SW480 (cell line): ENCODE data around the gene PAM.

Source experiments
- DNase-seq: peaks from one replicate; pipeline ENCODE4 v3.0.0-alpha.2; 2016; ENCODE audit warnings: low spot score

The PAM gene

DNA sequence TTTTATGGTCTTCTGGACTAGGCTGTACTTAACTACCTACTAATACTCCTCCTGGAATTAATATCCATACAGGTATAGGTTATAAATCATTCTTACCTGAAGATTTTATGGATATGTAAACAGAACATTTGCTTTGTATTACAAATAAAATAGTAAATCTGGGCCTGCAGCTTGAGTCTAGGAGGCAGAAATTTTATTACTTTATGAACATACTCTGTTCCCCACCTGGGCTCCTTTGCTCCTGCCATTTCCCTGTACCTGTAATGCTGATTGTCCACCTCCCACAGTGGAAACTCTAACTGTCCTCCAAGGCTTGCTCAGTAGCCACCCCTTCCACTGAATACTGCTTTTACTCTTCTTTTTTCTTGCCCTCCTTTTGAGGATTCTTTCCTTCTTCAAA, 108.0 kb downstream of the PAM start:
- no peak for DNase-seq

- peak; percentile 98 for DNase-seq
Measured at GRCh38 chr5:102863764-102864560, 108.9 kb downstream of the PAM start.

DNA sequence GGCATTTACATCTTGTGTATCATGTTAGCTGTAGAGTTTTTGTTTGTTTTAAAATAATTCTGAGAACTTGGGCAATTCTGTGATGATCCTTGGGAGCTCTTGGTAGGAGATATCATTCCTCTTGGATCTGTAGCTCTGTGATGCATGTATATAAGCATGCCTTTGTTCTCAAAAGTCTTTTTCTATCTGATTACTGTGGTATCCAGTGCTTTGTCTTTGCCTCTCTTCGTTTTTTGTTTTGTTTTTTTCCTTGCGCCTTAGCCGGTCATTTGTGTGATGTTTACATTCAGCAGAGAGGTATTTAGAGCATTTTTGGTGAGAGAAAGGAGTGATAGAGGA, 110.0 kb downstream of the PAM start:
- peak; percentile 61 for DNase-seq

- DNase-seq, result peak; percentile 87
Measured at GRCh38 chr5:102865510-102866236, 110.6 kb downstream of the PAM start.

- no peak for DNase-seq
Measured at GRCh38 chr5:102866237-102866600, 111.1 kb downstream of the PAM start.

DNA sequence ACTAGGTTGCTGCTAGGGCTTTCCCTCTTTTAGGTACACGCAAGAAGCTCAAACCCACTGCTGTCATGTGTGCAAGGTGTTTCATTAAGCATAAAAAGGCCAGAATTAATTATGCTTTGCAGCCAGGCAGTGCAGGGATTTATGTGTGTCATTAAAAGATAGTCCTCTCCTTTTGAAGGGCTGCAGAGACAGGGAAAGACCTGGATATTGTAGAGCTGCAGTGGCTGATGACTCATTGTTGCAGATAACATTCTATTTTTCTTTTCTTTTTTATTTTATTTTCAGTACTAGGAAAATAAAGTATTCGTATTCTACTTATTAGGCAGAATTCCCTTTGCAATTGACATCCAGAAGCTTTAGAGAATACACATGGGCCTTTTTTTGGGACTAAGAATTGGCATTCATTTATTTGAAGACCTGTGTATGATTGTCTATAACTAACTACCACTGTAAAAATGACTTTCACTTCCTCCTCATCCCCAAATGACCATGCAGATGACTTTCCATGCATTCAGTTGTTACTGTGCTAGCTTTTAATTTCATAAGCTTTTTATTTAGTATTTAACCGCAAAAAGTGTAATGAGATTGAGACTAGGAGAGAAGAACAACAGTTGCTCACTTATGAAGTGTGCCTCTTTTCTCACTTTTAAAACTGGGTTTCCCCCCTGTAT, 113.0 kb downstream of the PAM start:
- peak; percentile 66 for DNase-seq

GRCh38 chr5:102869230-102869629, 114.1 kb downstream of the PAM start:
- no peak for DNase-seq

DNA sequence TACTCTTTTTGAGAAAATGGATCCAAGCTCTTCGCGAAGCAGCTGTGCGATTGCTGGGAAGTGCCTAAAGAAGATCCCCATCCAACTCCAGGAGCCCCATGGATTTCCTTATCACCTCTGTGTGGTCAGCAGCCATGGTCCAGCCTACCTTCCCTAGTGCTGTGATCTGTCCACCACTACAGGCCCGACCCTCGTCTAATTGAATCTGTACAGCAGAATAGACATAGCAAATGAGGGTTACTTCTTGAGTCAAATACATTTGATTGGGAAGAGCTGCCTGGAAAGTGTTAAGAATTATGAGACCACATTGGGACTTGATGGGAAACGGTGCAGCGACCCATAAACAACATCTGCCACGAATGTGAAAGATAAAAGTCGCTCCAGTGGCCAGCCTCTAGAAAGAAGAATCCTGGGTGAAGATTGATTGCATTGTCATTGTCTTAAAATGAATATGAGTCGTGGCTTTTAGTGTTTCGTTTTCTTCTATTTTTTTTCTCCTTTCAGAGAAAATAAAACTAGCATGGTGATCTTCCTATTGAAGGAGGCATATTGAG, 118.4 kb downstream of the PAM start:
- DNase-seq, result no peak

GRCh38 chr5:102874054-102874453, 118.9 kb downstream of the PAM start:
- DNase-seq, result no peak

DNA sequence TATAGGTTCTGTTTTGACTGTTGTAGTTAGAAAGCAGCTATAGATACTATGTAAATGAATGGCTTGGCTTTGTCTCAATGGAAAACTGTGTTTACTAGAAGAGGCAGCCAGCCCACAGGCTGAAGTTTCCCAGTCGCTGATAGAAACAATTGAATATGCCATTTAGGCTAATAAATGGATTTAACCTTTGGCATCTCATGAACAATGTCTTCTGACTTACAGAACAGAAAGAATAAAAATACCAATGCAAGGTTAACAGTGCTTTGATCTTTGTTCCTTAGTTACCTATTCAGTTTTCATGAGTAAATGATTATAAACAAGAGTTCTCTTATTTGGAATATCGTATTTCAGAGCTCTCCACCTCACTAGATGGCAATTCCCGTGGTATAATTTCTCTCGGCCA, 120.6 kb downstream of the PAM start:
- peak; percentile 43 for DNase-seq

DNA sequence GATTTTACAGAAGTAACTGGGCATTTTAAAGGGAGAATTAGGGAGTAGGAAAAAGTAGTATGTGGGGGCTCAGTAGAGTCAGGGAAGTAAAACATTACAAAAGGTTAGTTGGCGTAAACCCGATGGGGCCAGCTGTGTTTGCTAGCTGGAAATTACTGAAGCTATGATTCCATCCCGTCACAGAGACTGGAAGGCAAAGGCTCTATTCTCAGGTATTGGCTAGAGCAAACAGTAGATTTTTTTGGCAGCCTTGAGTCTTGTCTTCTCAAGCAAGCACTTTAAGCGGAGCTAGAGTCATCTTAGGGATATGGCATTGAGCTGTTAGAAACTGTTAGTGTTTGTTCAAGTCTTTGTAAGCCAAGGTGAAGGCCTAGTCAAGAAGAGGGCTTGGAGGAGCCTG, 121.5 kb downstream of the PAM start:
- no peak for DNase-seq

DNA sequence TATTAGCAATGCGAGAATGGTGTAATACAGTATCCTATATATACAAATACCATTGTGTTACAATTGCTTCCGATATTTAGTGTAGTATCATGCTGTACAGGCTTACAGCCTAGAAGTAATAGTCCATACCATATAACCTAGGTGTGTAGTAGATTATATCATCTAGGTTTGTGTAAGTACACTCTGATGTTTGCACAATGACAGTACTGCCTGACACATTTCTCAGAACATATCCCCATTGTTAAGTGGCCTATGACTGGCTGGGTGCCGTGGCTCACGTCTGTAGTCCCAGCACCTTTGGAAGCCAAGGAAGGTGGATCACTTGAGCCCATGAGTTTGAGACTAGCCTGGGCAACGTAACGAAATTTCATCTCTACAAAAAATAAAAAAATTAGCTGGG, 124.6 kb downstream of the PAM start:
- no peak for DNase-seq

DNA sequence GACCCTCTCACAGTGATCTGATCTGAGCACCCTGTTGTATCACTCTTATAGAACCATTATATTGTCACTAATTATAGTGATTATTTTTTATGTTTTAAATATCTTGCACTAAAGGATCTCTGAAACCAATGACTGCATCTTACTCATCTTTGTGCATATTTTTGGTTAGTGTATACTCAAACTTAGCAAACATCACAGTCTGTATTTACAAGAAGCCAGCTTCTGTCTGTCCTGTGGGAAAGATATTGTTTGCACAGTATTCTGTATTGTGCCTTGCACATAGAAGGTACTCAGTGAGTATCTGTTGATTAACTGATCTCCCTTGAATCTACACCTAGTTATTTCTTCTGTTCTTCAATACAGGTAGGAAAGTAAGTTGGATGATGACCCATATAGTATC, 131.5 kb downstream of the PAM start:
- no peak for DNase-seq

DNA sequence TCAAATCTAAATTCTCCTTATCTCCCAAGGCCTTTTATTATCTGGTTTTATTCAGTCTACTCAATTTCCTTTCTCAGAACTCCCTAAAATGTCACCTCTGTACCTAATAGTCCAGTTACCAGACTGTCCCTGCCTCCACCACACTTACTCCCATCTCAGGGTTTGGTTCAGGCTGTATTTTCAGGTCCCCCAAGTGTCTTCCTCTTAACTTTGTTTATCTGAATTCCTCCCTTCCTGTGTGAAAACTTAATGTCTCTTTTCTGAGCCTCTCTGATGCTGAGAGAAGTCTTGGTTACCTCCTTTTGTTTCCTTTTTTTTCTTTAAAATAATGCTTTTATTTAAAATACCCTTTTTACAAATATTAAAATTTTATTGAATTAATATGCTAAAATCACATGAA, 133.4 kb downstream of the PAM start:
- DNase-seq, result no peak

DNA sequence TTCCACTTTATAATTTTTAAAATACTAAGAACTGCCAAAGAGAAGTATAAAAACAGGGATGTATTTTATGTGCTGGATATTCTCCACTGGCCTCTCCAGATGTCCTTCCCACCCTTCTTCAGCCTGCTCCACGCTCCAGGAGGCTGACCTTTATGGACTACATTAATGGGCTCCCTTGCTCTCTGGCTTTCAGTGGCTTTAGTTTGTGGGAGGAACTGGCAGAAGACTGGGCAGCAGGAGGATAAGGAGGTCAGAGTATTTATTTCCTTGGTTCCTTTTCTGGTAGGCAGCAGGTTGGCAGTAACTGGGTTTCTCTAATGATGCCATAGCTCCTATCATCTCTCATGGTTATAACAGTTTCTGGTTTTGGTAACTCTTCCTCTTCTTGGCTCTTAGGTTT, 133.9 kb downstream of the PAM start:
- DNase-seq, result no peak

DNA sequence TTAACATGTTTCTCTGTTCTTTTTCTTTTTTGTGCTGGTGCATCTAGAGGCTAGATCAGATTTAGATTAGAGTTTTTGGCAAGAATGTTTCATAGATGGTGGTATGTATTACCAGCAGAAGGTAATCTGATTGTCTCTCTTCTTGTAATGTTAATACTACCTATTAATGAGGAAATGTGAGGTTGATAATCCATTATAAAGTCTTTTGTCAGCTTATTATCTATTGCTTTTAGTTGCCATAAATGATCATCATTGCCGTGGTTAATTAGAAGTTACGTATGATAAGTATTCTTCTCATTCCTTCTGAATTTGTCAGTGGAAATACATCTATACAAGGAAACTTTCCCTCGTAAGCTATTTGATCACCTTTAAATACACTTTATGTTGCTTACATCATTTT, 135.0 kb downstream of the PAM start:
- no peak for DNase-seq

- DNase-seq, result no peak
Measured at GRCh38 chr5:102891175-102891574, 136.1 kb downstream of the PAM start.

DNA sequence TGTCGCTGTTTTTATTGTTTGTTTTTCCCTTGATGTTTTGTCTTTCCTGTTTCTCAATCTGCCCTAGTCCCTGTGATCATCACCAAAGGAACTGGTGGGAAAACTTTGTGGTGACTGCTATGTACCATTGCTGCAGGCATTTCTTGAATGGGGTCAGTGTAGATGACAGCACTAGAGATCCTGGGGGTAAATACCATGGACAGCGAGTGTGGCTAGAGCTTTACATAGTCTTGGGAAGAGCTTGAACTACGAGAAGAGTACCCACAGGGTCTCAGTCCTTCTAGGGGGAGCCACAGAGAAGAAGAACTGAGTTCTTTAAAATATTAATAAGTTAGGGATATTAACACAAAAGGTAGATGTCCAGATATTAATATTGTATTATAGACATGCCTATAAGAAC, 138.8 kb downstream of the PAM start:
- no peak for DNase-seq

DNA sequence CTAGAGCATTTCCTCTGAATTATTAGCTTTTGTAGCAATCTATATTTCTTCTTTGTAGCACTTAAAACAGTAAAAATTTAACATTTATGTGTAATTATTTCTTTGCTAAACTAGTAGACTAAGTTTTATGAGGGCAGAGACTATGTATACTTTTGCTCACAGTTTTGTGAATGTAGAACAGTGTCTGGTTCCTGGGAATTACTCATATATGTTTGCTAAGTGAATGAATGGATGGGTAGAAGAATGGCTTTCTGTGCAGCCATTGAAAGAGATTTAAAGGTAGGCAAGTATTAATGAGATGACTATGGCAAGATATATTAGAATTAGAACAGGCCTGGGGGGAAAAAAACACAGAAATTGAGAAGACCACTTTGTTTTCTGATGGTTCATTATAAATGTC, 140.1 kb downstream of the PAM start:
- DNase-seq, result no peak

GRCh38 chr5:102895976-102896375, 140.9 kb downstream of the PAM start:
- no peak for DNase-seq

- no peak for DNase-seq
Measured at GRCh38 chr5:102901424-102902134, 146.5 kb downstream of the PAM start.

DNA sequence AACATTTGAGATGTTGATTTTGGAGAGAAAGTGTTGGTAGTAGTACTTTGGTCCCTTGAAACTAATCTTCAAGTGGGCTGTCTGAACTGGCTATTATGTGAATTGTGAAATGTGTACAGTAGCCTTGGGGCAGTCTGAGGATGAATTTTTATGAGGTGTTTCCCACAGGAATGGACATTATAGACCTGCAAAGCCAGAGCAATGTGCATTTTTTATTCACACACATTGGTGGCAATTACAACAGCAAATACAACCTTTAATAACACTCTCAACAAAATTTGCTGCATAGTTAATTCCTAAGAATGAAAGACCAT, 147.0 kb downstream of the PAM start:
- no peak for DNase-seq

DNA sequence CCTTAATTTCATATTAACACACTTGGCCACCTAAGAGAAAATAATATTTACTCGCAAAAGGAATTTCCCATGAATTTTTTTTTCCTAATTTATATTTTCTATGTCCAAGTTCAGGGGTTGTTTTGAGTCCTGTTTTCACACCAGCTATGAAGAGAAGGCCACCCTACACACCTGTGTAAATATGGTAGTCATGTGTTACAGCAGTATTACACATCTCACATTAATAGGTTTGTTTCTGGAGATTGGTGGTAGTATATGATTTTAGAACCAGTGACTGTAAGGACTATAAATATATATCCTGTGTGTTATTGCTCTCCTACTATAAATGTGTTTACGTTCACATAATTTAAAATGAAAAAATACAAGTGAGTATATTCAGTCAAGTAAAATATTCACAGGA, 147.5 kb downstream of the PAM start:
- peak; percentile 24 for DNase-seq
